Activated T-cell treated with anti-CD3 and anti-CD28 coated beads for 4 hours (primary cell): ENCODE measurements around the gene USH1G.

Experiments used
- DNase-seq: peaks from one replicate; pipeline ENCODE4 v3.0.0-alpha.2; 2020

The USH1G gene

GRCh38 chr17:74953134-74953687, 30.2 kb upstream of the USH1G start:
- DNase-seq, result no peak

GRCh38 chr17:74952431-74953133, 29.5 kb upstream of the USH1G start:
- no peak for DNase-seq

- DNase-seq, result no peak
Observed at GRCh38 chr17:74951680-74952421, 28.8 kb upstream of the USH1G start.

- no peak for DNase-seq
Observed at GRCh38 chr17:74951065-74951464, 28.0 kb upstream of the USH1G start.

GRCh38 chr17:74950207-74950606, 27.2 kb upstream of the USH1G start:
- DNase-seq, result no peak

GRCh38 chr17:74949455-74950115, 26.5 kb upstream of the USH1G start:
- no peak for DNase-seq

GRCh38 chr17:74947041-74947754, 24.1 kb upstream of the USH1G start:
- DNase-seq, result no peak

- DNase-seq, result no peak
Observed at GRCh38 chr17:74946641-74947040, 23.6 kb upstream of the USH1G start.

- DNase-seq, result no peak
Observed at GRCh38 chr17:74945543-74945942, 22.5 kb upstream of the USH1G start.

GRCh38 chr17:74943808-74944522, 20.9 kb upstream of the USH1G start:
- DNase-seq, result no peak

- DNase-seq, result no peak
Observed at GRCh38 chr17:74941128-74941725, 18.2 kb upstream of the USH1G start.

- DNase-seq, result no peak
Observed at GRCh38 chr17:74939534-74939933, 16.5 kb upstream of the USH1G start.

GRCh38 chr17:74938194-74938950, 15.3 kb upstream of the USH1G start:
- no peak for DNase-seq

GRCh38 chr17:74937064-74938051, 14.3 kb upstream of the USH1G start:
- no peak for DNase-seq

GRCh38 chr17:74936470-74936799, 13.4 kb upstream of the USH1G start:
- DNase-seq, result no peak

- no peak for DNase-seq
Observed at GRCh38 chr17:74935585-74936469, 12.8 kb upstream of the USH1G start, which contains the start of gene OTOP3. OTOP3 (plus strand) TSS chr17:74935898; CDS start chr17:74935922, 24 bp downstream.

- no peak for DNase-seq
Observed at GRCh38 chr17:74935048-74935447, 12.0 kb upstream of the USH1G start.

- DNase-seq, result no peak
Observed at GRCh38 chr17:74930535-74931036, 7.5 kb upstream of the USH1G start.

GRCh38 chr17:74928786-74929185, 5.7 kb upstream of the USH1G start:
- no peak for DNase-seq
